ENCODE data around the gene RARG.

RARG gene

GRCh38 chr12:53223389-53224060 lies 8.5 kb downstream of the RARG start:
- DNase-seq (ENCODE audit: low read depth): no peak

GRCh38 chr12:53222806-53223261 lies 9.2 kb downstream of the RARG start:
- no peak for DNase-seq (ENCODE audit: low read depth)

DNA sequence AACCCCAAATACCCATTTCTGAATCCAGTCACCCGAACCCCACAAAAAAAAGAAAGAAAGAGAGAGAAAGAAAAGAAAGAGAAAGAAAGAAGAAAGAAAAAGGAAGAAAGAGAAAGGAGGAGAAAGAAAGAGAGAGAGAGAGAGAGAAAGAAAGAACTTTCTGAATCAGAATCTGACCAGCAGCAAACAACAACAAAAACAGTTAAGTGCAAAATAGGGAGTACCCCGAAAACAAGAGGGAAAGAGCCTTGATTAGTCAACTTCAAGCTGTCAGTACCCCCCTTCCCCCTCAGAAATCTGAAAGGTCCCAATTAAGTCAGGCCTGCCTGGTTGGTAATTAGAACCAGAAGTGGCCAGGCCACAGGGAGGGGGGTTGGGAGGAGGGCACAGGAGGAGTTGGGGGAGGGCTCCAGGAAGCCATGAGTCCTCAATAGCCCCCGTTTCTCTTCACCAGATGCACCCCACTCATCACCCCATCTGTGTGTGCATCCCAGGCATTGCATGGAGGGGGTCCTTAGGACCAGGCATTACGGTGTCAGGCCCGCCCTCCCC lies 9.8 kb downstream of the RARG start:
- no peak for DNase-seq (ENCODE audit: low read depth)

GRCh38 chr12:53221203-53222080 lies 10.6 kb downstream of the RARG start:
- DNase-seq (ENCODE audit: low read depth): no peak

GRCh38 chr12:53220694-53221202 lies 11.3 kb downstream of the RARG start:
- DNase-seq (ENCODE audit: low read depth): peak; percentile 83

DNA sequence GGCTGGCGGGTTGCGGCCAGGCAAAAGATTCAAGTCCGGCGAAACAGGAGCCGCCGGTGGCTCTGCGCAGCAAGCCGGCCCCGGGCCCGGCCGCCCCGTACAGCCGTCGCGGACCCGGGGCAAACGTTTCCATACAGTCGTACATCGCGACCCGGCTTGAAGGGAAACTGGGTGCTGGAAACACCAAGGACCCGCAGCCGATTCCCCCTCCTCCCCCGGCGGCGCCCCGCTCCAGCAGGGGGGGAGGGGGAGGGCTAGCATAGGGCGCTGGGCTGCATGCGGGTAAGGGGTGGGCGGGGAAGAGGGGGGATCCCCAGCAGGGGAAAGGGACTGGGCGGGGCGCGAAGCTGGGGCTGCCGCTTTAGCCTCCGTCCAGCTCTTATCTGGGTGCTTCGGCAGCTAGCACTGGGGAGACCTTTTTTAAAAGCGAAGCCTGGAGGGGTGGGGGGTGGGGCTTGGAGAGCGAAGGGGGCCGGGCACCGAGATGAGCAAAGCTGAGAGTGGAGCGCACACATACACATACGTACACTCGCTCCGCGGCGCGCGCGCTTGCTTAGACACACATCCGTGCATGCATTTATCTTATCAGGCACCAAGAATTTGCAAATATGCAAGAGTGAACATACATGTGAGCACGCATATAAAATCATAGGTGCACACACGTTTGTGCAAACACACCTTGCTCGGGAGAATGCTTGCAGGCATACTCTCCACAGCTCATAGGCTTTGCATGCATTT lies 11.9 kb downstream of the RARG start:
- no peak for DNase-seq (ENCODE audit: low read depth)

DNA sequence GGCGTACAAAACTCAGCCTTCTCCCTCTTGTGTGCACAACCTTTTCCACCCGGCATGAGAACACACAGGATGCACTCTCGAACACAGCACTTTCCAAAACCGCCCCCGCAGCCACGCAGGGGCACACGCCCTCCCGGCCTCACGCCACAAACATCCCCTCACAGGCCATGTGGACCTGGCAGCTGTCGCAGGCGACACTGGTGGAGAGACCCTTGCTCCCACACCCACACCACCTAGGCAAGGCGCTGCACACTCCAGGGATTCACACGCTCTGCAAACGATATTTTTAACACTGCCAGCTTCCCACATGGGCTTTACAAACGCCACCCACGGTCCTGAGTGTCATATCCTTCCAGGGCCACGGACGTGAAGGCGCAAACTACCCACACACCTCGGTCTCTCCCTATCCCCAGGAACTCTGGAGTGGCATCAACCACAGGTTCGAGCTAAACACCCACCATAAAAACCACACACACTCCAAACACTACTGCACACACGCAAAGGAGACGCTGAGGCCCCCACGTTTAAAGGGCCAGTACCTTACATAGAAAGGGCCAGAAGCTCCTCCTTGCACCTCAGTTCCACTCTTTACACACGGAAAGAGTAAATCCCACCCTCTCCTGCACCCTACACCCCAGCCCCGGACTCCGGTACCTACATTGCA lies 12.6 kb downstream of the RARG start:
- no peak for DNase-seq (ENCODE audit: low read depth)

GRCh38 chr12:53218551-53219291 lies 13.3 kb downstream of the RARG start:
- no peak for DNase-seq (ENCODE audit: low read depth)

DNA sequence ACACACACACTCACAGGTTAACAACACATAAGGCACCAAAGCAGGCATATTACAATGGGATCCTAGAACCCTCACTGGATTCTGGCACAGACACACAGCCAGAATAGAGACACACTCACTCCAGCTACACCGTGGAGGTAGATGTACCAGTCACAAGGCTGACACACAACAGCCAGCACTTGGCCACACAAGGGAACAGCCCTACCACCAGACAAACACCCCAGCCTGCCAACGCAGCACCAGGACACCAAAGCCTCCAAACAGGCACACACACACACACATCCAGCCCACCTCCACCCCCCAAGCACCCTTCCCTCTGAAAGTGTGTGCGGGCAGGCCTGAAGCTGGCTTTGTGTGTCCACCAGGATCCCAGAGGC lies 14.1 kb downstream of the RARG start:
- no peak for DNase-seq (ENCODE audit: low read depth)

- no peak for DNase-seq (ENCODE audit: low read depth)
These were observed 14.7 kb downstream of the RARG start for GRCh38 chr12:53217051-53217930.

DNA sequence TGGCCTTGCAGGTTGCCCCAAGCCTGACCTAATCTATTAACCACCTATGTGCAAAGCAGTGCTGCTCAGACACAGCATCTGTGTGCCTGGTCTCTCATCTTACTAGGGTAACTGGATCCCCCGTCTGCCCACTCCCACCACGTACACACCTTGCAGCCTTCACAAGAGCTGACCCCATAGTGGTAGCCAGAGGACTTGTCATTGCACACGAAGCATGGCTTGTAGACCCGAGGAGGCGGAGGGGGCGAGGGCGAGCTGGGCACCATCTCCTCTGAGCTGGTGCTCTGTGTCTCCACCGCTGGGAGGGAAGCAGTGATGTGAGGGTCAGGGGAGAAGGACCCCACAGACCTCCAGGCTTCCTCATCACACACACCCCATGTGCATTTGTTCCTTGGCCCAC lies 16.5 kb downstream of the RARG start:
- DNase-seq (ENCODE audit: low read depth): no peak

GRCh38 chr12:53214687-53215455 lies 17.1 kb downstream of the RARG start:
- no peak for DNase-seq (ENCODE audit: low read depth)

GRCh38 chr12:53214221-53214620 lies 17.8 kb downstream of the RARG start:
- no peak for DNase-seq (ENCODE audit: low read depth)

DNA sequence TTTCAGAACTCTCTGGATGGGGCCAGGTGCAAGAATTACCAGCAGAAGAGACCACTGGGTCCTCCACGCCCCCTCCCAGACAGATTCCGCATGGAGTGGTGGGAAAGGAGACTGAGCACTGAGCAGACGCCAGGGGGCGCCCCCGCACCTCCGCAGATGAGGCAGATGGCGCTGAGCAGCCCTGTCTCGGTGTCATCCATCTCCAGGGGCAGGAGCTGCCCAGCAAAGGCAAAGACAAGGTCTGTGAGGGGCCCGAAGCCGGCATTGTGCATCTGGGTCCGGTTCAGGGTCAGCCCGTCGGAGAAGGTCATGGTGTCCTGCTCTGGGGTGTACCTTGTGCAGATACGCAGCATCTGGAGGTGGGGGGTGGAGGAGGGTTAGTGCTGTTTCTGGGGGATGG lies 18.7 kb downstream of the RARG start:
- no peak for DNase-seq (ENCODE audit: low read depth)

DNA sequence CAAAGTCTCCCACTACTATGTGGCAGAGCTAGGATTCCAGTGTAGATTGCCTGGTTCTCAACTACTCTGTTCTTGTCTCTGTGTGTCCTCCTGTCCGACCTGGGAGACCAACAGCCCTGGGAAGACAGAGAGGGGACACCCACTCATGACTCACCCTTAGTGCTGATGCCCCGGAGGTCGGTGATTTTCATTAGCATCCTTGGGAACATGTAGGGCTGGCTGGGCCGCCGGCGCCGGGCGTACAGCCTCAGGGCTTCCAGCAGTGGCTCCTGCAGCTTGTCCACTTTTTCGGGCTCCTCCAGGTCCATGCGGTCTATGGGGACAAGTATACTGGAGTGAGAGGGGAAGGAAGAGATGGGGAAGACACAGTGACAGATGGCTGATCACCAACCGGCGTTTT lies 19.1 kb downstream of the RARG start:
- no peak for DNase-seq (ENCODE audit: low read depth)

DNA sequence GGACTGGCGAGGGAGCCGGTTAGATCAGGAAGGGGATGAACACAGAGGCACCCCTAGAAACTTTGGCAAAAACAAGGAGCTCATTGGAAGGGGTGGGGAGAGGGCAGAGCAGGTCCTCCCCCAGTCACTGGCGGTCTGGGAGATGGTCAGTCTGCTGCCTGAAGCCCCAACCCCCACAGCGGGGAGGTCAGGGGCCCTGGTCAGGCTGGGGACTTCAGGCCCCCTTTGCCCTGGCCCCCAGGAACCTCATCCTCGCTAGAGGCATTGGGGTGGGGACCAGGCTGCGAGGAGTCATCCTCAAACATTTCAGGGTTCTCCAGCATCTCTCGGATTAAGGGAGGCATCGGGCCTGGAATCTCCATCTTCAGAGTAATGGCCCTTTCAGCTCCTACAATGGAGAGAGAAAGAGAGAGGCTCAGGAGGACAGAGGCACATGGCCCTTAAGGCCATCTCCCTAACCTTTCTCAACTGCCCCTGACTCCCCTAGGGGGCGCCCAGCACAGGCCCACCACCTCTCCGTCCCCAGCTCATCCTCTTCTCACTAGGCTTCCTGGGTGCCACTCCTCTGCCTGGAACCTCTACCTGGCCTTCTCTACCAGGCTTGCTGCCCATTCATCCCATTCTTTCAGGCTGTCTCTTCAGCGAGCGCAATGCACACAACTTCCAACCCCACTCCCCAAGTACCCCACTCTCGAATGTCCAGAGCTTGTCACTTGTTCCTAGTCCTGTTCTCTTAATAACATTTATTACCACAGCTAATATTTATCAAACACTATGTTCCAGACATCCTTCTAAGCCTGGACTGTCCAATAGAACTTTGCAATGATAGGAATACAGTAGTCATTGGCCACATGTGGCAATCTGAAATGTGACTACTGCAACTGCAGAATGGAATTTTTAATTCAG lies 20.3 kb downstream of the RARG start:
- no peak for DNase-seq (ENCODE audit: low read depth)

- no peak for DNase-seq (ENCODE audit: low read depth)
These were observed 21.2 kb downstream of the RARG start for GRCh38 chr12:53210843-53211242.

DNA sequence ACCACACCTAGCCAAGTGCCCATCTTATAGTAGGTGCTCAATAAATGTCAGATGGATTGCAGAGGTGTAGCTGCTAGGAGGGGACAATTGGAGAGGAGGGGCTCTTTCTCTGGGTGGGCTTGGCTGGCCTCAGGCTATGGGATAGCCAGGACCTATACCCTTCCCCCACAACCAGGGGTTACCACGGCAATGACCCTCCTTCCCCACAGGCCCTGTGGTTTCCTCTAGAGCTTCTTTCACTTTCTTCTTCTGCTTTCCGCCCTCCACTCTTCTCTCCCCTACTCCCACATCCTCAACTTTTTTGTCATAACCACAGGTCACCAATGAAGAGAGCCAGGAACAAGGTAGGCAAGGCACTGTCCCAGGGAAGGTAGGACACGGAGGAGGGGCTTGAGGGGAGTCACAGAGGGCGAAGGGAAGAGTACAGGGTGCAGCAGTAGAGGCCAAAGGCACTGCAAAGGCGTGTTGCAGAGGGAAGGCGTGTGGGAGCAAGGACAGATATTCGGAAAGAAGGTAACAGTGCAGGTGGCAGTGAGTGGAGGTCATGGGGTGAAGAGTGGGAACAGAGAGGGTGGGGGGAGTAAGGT lies 23.0 kb downstream of the RARG start:
- DNase-seq (ENCODE audit: low read depth): no peak

Data from CMK (cell line).